OCI-LY1 (cell line): Measurements from ENCODE around the gene FTO.

ENCODE experiments used
- CTCF ChIP-seq: fragments of 200-600 bp; sonication (generic), shearing (Covaris generic); IDR thresholded peaks from 2 replicates; pipeline ENCODE4 v1.5.1; 2017; ENCODE audit warnings: mild to moderate bottlenecking, antibody characterized with exemption, low read length, moderate library complexity, mixed read lengths
- EZH2 ChIP-seq: fragments of 200-600 bp; sonication (generic), shearing (Covaris generic); IDR thresholded peaks from 2 replicates; pipeline ENCODE4 v1.8.0; 2017; ENCODE audit warnings: borderline replicate concordance, mixed run types, mild to moderate bottlenecking, antibody characterized with exemption, low read length, moderate library complexity, mixed read lengths

GRCh38 chr16:53982631-53983042 lies 278.7 kb downstream of the FTO start:
- TF ChIP-seq CTCF (no peak), EZH2 (no peak)
